Osteoblast (primary cell): ENCODE results near the gene SLC16A13. TPM values are rescaled to one million over a fixed set of nuclear protein-coding genes. Genes with fewer than 3 reads are reported as not detected.
A peak's percentile ranks its signal among the peaks of the same experiment; 100 is the strongest.

Experiments used
- DNase-seq: peaks from one replicate; pipeline ENCODE4 v3.0.0; 2011; ENCODE audit warnings: low spot score, mixed read lengths; ENCODE audit not compliant: insufficient read length; ENCODE audit errors: missing footprints
- H2AFZ ChIP-seq: 2 replicates; pipeline ENCODE4 v1.6.0; 2011; ENCODE audit warnings: mild to moderate bottlenecking, low read length
- H3K27ac ChIP-seq: 2 replicates; pipeline ENCODE4 v1.5.1; 2011; ENCODE audit warnings: mild to moderate bottlenecking, low read depth, low read length, moderate library complexity
- H3K27me3 ChIP-seq: 2 replicates; pipeline ENCODE4 v1.6.0; 2012; ENCODE audit warnings: mild to moderate bottlenecking, control low read depth, inconsistent platforms, low read length, moderate library complexity; ENCODE audit not compliant: insufficient read depth
- H3K36me3 ChIP-seq: 2 replicates; pipeline ENCODE4 v1.5.1; 2011; ENCODE audit warnings: mild to moderate bottlenecking, low read length, control low read depth, moderate library complexity; ENCODE audit not compliant: insufficient read depth
- H3K4me1 ChIP-seq: 2 replicates; pipeline ENCODE4 v1.5.1; 2011; ENCODE audit warnings: mild to moderate bottlenecking, low read length, control low read depth, moderate library complexity; ENCODE audit not compliant: insufficient read depth
- H3K4me2 ChIP-seq: 2 replicates; pipeline ENCODE4 v1.6.0; 2011; ENCODE audit warnings: mild to moderate bottlenecking, low read length; ENCODE audit not compliant: insufficient read depth
- H3K4me3 ChIP-seq: fragments of 200-600 bp; sonication (generic); 3 replicates; pipeline ENCODE4 v1.5.1; 2012; ENCODE audit warnings: mild to moderate bottlenecking, low read length, inconsistent platforms; ENCODE audit not compliant: insufficient read depth
- H3K79me2 ChIP-seq: 2 replicates; pipeline ENCODE4 v1.6.0; 2012; ENCODE audit warnings: mild to moderate bottlenecking, low read length, control low read depth, inconsistent platforms; ENCODE audit not compliant: insufficient read depth
- H3K9me3 ChIP-seq: 2 replicates; pipeline ENCODE4 v1.5.1; 2011; ENCODE audit warnings: low read depth, low read length, control low read depth
- H4K20me1 ChIP-seq: 2 replicates; pipeline ENCODE4 v1.6.0; 2012; ENCODE audit warnings: mild to moderate bottlenecking, low read length, control low read depth; ENCODE audit not compliant: insufficient read depth
- CTCF ChIP-seq: IDR thresholded peaks from 2 replicates; pipeline ENCODE4 v1.5.1; 2011; ENCODE audit warnings: mild to moderate bottlenecking, low read depth, low read length, moderate library complexity; ENCODE audit errors: extremely low read depth
- total RNA-seq: library from RNA; depleted of rRNA; stranded (reverse); fragments of >200 nt; gene quantifications from 2 replicates; pipeline ENCODE4 v1.2.3, GENCODE V29; 2012

The SLC16A13 gene
- total RNA-seq, 1 donor = 1.4 TPM

- peaks cover 10% of the 10 kb centered on the region for H4K20me1 ChIP-seq
- DNase-seq = peak; percentile 99
- peaks cover 59% of the 10 kb centered on the region for H3K4me1 ChIP-seq
These were observed 21.4 kb upstream of the SLC16A13 start for GRCh38 chr17:7014261-7014994.

GRCh38 chr17:7014995-7015958 is 20.5 kb upstream of the SLC16A13 start:
- Histone ChIP-seq H3K27ac (peak overlapping the region; percentile 97), H3K4me1 (peaks cover 62% of the 10 kb centered on the region), H3K79me2 (peaks cover 52% of the 10 kb centered on the region), H3K4me3 (peak overlapping the region; percentile 81), H3K36me3 (peaks cover 11% of the 10 kb centered on the region), H2AFZ (peak overlapping the region; percentile 92), H3K9me3 (no peaks in the 10 kb centered on the region), H3K27me3 (no peaks in the 10 kb centered on the region), H3K4me2 (peak overlapping the region; percentile 86), H4K20me1 (peaks cover 5% of the 10 kb centered on the region)
- DNase-seq = peak; percentile 93
- TF ChIP-seq CTCF = no peak

More at GRCh38 chr17:7014261-7014994, 21.4 kb upstream of the SLC16A13 start:
- H3K79me2 ChIP-seq = peaks cover 60% of the 10 kb centered on the region
- H3K4me2 ChIP-seq = peak overlapping the region; percentile 95
- H3K27ac ChIP-seq = peak overlapping the region; percentile 97
- H3K27me3 ChIP-seq = no peaks in the 10 kb centered on the region
- H3K4me3 ChIP-seq = peak overlapping the region; percentile 81
- no peaks in the 10 kb centered on the region for H3K9me3 ChIP-seq
- peaks cover 11% of the 10 kb centered on the region for H3K36me3 ChIP-seq
- H2AFZ ChIP-seq = peak overlapping the region; percentile 83
- TF ChIP-seq CTCF = peak; percentile 43

- no peak for TF ChIP-seq CTCF
- H3K4me1 ChIP-seq = peaks cover 55% of the 10 kb centered on the region
- DNase-seq = no peak
- H3K4me2 ChIP-seq = no peak overlapping the region
- H3K4me3 ChIP-seq = no peak overlapping the region
- peaks cover 40% of the 10 kb centered on the region for H3K79me2 ChIP-seq
- no peak overlapping the region for H2AFZ ChIP-seq
- H3K27ac ChIP-seq = no peak overlapping the region
- no peaks in the 10 kb centered on the region for H3K9me3 ChIP-seq
- H3K36me3 ChIP-seq = peaks cover 11% of the 10 kb centered on the region
- no peaks in the 10 kb centered on the region for H3K27me3 ChIP-seq
- H4K20me1 ChIP-seq = no peaks in the 10 kb centered on the region
These were observed 19.4 kb upstream of the SLC16A13 start for GRCh38 chr17:7016418-7016817.
